HG02759 (cell line): ENCODE results near the gene SPATA13.

Source experiments
- ATAC-seq: cut with Tn5 transposase; IDR thresholded peaks from one replicate; pipeline ENCODE4 v1.9.1; 2021; ENCODE audit warnings: mild to moderate bottlenecking, moderate library complexity; ENCODE audit not compliant: unreplicated experiment

Gene SPATA13

DNA sequence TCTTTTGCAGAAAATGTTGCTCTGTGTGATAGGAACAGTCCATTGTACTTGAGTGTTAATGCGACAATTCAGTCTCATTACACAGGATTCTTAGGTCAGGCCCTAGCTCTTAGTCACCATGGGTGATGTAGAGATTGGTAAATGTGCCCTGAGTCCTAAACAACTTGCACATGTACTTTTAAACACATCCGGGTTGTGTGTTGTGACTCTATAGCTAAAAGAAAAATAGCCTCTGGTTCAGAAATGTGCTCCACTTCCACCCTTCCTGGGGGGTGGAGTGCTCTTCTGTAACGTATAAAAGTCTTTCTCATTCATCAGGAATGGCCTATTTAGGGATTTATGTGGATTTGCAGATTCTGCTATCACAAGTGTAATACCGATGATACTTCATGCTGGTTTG lies 5.2 kb downstream of the SPATA13 start:
- ATAC-seq: no peak

- no peak for ATAC-seq
Observed at GRCh38 chr13:24166561-24166960, 6.0 kb downstream of the SPATA13 start.

GRCh38 chr13:24167666-24168391 lies 7.3 kb downstream of the SPATA13 start:
- ATAC-seq: no peak

DNA sequence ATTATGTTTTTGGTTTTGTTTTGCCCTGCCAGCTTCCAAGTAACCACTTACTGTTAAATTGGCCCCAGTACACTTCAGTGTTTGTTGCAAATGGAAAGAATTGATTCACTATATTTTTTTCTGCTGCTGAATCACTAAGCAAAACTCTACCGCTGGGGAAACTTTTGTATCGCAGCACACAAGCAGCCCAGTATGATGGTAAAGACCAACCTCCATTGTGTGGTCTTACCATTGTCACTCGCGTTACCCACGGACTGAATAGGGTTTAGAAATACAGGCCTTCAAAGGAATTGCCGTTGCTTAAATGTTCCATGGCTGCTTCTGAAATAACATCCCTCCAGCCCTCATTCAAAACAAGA lies 7.9 kb downstream of the SPATA13 start:
- ATAC-seq: no peak

- no peak for ATAC-seq
Observed at GRCh38 chr13:24168979-24169378, 8.5 kb downstream of the SPATA13 start.

DNA sequence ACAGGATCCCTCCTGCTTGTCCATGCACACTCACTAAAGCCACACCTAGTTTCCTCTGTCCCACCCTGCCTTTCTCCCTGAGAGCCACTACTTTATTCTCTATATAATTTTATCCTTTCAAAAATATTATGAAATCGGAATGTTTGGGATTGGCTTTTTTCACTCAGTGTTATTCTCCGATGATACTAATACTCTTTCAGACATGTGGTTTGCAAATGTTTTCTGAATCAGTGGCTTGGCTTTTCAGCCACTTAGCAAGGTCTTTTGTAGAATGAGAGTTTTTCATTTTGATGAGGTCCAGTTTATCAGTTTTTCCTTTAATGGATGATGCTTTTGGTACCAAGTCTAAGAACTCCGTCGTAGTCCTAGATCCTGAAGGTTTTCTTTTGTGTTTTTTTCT lies 11.6 kb downstream of the SPATA13 start:
- ATAC-seq: no peak

DNA sequence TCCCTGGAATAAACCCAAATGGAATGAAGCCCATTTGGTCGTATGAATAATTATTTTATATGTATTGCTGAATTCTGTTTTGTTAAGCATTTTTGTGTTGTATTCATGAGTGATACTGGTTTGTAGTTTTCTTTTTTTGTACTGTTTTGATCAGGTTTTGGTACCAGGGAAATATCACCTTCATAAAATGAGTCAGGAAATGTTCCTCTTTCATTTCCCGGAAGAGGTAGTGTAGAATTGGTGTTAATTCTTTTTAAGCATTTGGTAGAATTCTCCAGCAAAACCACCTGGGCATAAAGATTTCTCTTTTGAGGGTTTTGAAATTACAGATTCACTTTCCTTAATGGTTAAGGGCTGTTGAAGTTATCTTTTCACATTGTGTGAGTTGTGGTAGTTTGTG lies 13.3 kb downstream of the SPATA13 start:
- ATAC-seq: no peak

DNA sequence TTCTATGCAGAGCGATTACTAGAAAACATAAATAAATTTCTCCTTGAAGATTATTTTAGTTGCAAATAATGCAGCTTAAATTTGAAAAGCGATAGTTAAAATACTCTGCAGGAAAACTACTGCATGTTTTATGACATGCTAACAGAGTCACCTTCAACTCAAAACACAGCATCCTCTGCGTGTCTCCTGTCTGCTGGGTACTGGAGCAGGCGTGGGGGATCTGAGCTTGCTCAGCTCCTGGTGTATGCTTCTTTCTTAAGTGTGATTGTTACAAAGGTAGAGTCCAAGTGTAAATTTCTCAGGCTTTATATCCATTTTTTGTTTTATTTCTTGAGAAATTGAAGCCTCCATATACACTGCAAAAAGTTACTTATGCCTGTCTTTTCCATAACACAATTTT lies 15.3 kb downstream of the SPATA13 start:
- ATAC-seq: no peak

DNA sequence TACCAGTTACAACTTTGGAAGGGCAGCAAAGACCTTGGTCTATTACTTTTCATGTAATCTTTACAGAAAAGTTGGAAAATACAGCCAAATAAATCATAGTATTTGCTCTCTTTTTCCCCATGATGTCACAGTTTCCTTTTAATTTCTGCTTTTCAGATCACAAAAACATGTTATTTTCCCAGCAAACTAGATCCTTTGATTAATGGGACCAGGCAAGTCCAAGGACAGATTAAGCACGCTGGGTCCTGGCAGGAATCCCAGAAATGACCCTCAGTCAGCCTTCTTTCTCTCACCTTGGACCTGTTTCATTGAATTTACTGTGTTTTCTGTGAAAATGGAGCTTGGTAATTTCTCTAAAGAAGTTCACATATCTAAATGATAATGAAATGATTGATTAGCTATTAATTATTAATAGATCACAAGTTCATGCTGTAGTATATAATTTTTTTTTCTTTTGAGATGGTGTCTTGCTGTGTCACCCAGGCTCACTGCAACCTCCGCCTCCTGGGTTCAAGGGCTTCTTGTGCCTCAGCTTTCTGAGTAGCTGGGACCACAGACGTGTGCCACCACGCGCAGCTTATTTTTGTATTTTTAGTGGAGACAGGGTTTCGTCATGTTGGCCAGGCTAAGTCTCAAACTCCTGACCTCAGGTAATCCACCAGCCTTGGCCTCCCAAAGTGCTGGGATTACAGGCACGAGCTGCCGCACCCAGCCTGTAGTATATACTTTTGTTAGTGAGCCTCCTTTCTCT lies 16.0 kb downstream of the SPATA13 start:
- ATAC-seq: no peak

GRCh38 chr13:24178847-24179485 lies 18.4 kb downstream of the SPATA13 start:
- no peak for ATAC-seq

DNA sequence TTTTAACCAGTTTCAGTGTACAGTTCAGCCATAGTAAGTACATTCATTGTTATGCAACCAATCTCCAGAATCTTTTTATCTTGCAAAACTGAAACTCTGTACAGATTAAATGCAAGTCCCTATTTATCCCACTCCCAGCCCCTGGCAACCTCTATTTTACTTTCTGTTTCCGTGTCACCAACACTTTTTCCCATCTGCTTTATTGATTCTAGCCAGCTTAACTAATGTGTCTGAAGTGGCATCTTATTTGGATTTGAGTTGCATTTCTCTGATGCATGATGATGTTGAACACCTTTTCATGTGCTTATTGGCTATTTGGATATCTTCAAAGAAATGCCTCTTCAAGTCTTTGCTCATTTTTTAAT lies 18.9 kb downstream of the SPATA13 start:
- no peak for ATAC-seq

DNA sequence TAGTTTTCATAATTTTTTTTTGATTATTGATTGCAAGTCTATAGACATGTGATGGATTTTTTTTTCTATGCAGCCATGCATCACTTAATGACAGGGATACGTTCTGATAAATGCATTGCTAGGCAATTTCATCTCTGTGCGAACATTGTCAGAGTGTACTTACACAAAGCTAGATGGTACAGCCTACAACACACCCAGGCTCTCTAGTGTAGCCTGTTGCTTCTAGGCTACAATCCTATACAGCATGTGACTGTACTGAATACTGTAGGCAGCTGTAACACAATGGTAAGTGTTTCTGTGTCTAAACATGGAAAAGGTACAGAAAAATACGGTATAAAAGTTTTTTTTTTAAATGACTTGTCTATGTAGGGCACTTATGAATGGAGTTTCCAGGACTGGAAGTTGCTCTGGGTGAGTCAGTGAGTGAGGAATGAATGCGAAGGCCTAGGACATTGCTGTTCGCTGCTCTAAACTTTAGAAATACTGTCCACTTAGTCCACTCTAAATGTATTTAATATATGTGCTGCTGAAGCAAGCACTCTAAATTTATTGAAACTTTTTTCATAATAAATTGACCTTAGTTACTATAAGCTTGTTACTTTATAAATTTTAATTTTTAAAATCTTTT lies 20.3 kb downstream of the SPATA13 start:
- no peak for ATAC-seq

DNA sequence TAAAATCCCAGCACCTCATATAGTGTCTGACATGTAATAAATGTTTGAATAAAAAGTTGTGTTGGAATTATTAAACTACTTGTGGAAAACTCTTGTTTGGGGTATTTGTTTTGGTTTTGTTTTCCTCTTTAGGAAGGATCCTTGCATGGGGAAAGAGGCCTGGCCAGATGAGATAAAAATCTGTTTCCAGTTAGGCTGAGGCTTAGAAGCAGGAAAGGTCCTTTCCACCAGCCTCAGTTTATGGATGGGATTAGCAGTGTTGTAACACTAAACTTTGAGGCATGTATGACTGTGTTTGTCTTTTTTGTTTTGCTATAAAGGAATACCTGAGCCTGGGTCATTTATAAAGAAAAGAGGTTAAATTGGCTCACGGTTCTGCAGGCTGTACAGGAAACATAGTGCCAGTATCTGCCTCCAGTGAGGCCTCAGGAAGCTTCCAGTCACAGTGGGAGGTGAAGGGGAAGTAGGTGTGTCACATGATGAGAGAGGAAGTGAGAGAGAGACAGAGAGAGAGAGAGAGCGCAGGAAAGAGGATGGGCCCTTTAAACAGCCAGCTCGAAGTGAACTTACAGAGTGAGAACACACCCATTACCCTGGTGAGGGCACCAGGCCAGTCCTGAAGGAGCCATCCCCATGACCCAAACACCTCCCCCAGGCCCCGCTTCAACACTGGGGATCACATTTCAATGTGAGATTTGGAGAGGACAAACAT lies 21.6 kb downstream of the SPATA13 start:
- ATAC-seq: no peak

GRCh38 chr13:24182703-24183081 lies 22.2 kb downstream of the SPATA13 start:
- ATAC-seq: no peak

GRCh38 chr13:24183741-24184182 lies 23.2 kb downstream of the SPATA13 start:
- no peak for ATAC-seq

GRCh38 chr13:24184265-24184841 lies 23.8 kb downstream of the SPATA13 start:
- ATAC-seq: no peak

DNA sequence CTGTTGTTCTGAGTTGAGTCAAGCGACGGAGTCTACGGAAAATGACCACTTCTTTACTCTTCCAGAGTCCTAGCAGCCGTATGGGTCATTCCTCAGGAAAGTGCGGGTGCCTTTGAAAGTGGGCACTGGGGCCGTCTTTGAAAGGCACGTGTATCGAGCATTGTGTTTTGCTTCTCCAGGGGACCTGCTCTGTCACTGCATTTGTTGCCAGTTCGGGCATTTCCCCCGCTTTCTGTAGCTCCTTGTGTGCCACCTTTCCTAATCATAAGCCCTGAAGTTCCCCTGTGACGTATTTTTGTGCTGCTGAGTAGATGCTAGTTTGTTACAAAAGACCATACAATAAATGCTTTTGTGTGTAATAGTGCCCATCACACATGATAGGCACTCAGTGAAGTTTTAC lies 24.4 kb downstream of the SPATA13 start:
- ATAC-seq: no peak

GRCh38 chr13:24185591-24186232 lies 25.2 kb downstream of the SPATA13 start:
- ATAC-seq: no peak

- ATAC-seq: no peak
Observed at GRCh38 chr13:24187185-24187584, 26.7 kb downstream of the SPATA13 start.
